Keratinocyte (primary cell): ENCODE measurements around the gene CPT2. TPM values are rescaled to one million over a fixed set of nuclear protein-coding genes. Genes with fewer than 3 reads are reported as not detected.

Experiments used
- DNase-seq: peaks from one replicate; pipeline ENCODE4 v3.0.0-alpha.2; 2011; ENCODE audit warnings: low read depth, missing footprints, low spot score
- FAIRE-seq: peaks from 2 replicates; lab custom pipeline; 2011; peaks lifted over from hg19 to GRCh38; lab: Jason Lieb, UNC
- H2AFZ ChIP-seq: 2 replicates; pipeline ENCODE4 v1.6.0; 2012; ENCODE audit warnings: low read length, control low read depth, inconsistent platforms; ENCODE audit not compliant: control insufficient read depth
- H3K27ac ChIP-seq: 2 replicates; pipeline ENCODE4 v1.5.1; 2011; ENCODE audit warnings: low read length; ENCODE audit not compliant: control insufficient read depth, insufficient read depth
- H3K27me3 ChIP-seq: 3 replicates; pipeline ENCODE4 v1.6.0; 2011; ENCODE audit warnings: low read length; ENCODE audit not compliant: control insufficient read depth, insufficient read depth; ENCODE audit errors: extremely low read depth
- H3K36me3 ChIP-seq, 2 experiments: 2 replicates in 1 of 2; 3 replicates in 1 of 2; pipeline ENCODE4 v1.5.1; 2011; ENCODE audit warnings: low read length in 2 of 2, mild to moderate bottlenecking in 1 of 2; ENCODE audit not compliant: control insufficient read depth in 2 of 2, insufficient read depth in 2 of 2; ENCODE audit errors: extremely low read depth in 1 of 2
- H3K4me1 ChIP-seq: 3 replicates; pipeline ENCODE4 v1.5.1; 2011; ENCODE audit warnings: low read length; ENCODE audit not compliant: control insufficient read depth, insufficient read depth; ENCODE audit errors: extremely low read depth
- H3K4me2 ChIP-seq: 3 replicates; pipeline ENCODE4 v1.6.0; 2011; ENCODE audit warnings: low read depth, low read length; ENCODE audit not compliant: control insufficient read depth, insufficient read depth; ENCODE audit errors: extremely low read depth
- H3K4me3 ChIP-seq, 3 experiments: fragments of 200-600 bp in 1 of 3; sonication (generic) in 1 of 3; 2 replicates in 2 of 3; 3 replicates in 1 of 3; pipeline ENCODE4 v1.5.1; 2011 to 2016; ENCODE audit warnings: low read length in 3 of 3, mild to moderate bottlenecking in 3 of 3, control low read depth in 2 of 3, inconsistent platforms in 1 of 3, low read depth in 1 of 3, mixed read lengths in 1 of 3, mixed run types in 1 of 3, moderate library complexity in 1 of 3; ENCODE audit not compliant: control insufficient read depth in 2 of 3, insufficient read depth in 2 of 3; ENCODE audit errors: extremely low read depth in 1 of 3
- H3K79me2 ChIP-seq: 2 replicates; pipeline ENCODE4 v1.6.0; 2012; ENCODE audit warnings: low read length; ENCODE audit not compliant: control insufficient read depth, insufficient read depth
- H3K9ac ChIP-seq: 3 replicates; pipeline ENCODE4 v1.6.0; 2011; ENCODE audit warnings: low read length; ENCODE audit not compliant: control insufficient read depth, insufficient read depth; ENCODE audit errors: extremely low read depth
- H3K9me1 ChIP-seq: 3 replicates; pipeline ENCODE4 v1.6.0; 2011; ENCODE audit warnings: low read length; ENCODE audit not compliant: control insufficient read depth, insufficient read depth; ENCODE audit errors: extremely low read depth
- H3K9me3 ChIP-seq: 2 replicates; pipeline ENCODE4 v1.5.1; 2012; ENCODE audit warnings: low read depth, low read length; ENCODE audit not compliant: control insufficient read depth
- H4K20me1 ChIP-seq: 3 replicates; pipeline ENCODE4 v1.6.0; 2011; ENCODE audit warnings: low read length; ENCODE audit not compliant: control insufficient read depth, insufficient read depth; ENCODE audit errors: extremely low read depth
- CTCF ChIP-seq, 3 experiments: IDR thresholded peaks in 1 of 3; conservative IDR thresholded peaks in 1 of 3; optimal IDR thresholded peaks in 1 of 3; 2 replicates in 2 of 3; 3 replicates in 1 of 3; pipeline versions ENCODE3 to v1.5.1; 2011; ENCODE audit warnings: low read length in 3 of 3, mild to moderate bottlenecking in 3 of 3, moderate library complexity in 2 of 3, control low read depth in 1 of 3, inconsistent platforms in 1 of 3; ENCODE audit not compliant: insufficient read depth in 2 of 3; ENCODE audit errors: extremely low read depth in 1 of 3
- EZH2 ChIP-seq: IDR thresholded peaks from one replicate; pipeline ENCODE4 v1.6.1; 2012; ENCODE audit warnings: inconsistent platforms, mild to moderate bottlenecking, low read length, moderate library complexity
- dilution Hi-C: fragments of 300-500 bp; cut with MboI; formaldehyde crosslinking; loops from one replicate; pipeline ENCODE4 v1.7.0; 2020; ENCODE audit warnings: low sequenced_read_pairs; ENCODE audit not compliant: extremely low pct_ligation_motif_present
- polyA plus RNA-seq, 5 experiments: library from polyadenylated mRNA; depleted of rRNA in 3 of 5; stranded (reverse) in 3 of 5; stranded (forward) in 1 of 5; unstranded in 1 of 5; fragments of >200 nt; gene quantifications; 1 replicate in 1 of 5; 2 replicates in 3 of 5; 3 replicates in 1 of 5; pipeline versions ENCODE4 v1.2.1 to v1.2.3, GENCODE V29; 2011 to 2012; ENCODE audit warnings: missing spikeins in 2 of 5, low read depth in 1 of 5, low replicate concordance in 1 of 5

CPT2 gene
- polyA plus RNA-seq, 1 donor (not counting 4 experiments of a cell fraction or from before 2014, with no cell fraction given), result 16.6 TPM

GRCh38 chr1:53158900-53159299 lies 37.7 kb upstream of the CPT2 start:
- Histone ChIP-seq H3K4me1 (no peaks in the 10 kb centered on the region), H3K36me3 (no peaks in the 10 kb centered on the region), H3K9me1 (no peaks in the 10 kb centered on the region), H3K9ac (no peak overlapping the region), H3K9me3 (no peaks in the 10 kb centered on the region), H3K4me3 (no peak overlapping the region), H3K79me2 (no peaks in the 10 kb centered on the region), H3K27me3 (no peaks in the 10 kb centered on the region), H3K27ac (no peak overlapping the region), H3K4me2 (no peak overlapping the region), H2AFZ (no peak overlapping the region), H4K20me1 (no peaks in the 10 kb centered on the region)
- TF ChIP-seq EZH2 (no peak), CTCF (optimal IDR thresholded peaks at IDR 0.05 in 1 of 3, IDR thresholded peaks at IDR 0.05 in 1 of 3, conservative IDR thresholded peaks at IDR 0.05 in 1 of 3; ENCODE audit: extremely low read depth in 1 of 3, insufficient read depth in 2 of 3, low read length in 3 of 3) (no peak)
- FAIRE-seq (no peak), DNase-seq (no peak)
- dilution Hi-C loops, result no loop called here

GRCh38 chr1:53160924-53161378 lies 35.7 kb upstream of the CPT2 start:
- H2AFZ ChIP-seq, result no peak overlapping the region
- H4K20me1 ChIP-seq, result no peaks in the 10 kb centered on the region
- peaks cover 7% of the 10 kb centered on the region for H3K27me3 ChIP-seq
- DNase-seq (no peak), FAIRE-seq (no peak)
- H3K4me1 ChIP-seq, result no peaks in the 10 kb centered on the region
- H3K4me2 ChIP-seq, result no peak overlapping the region
- H3K9ac ChIP-seq, result no peak overlapping the region
- no peak for TF ChIP-seq CTCF (optimal IDR thresholded peaks at IDR 0.05 in 1 of 3, IDR thresholded peaks at IDR 0.05 in 1 of 3, conservative IDR thresholded peaks at IDR 0.05 in 1 of 3; ENCODE audit: extremely low read depth in 1 of 3, insufficient read depth in 2 of 3, low read length in 3 of 3)
- no peaks in the 10 kb centered on the region for H3K9me3 ChIP-seq
- H3K4me3 ChIP-seq, result no peak overlapping the region
- dilution Hi-C loops, result no loop called here
- H3K79me2 ChIP-seq, result no peaks in the 10 kb centered on the region
- H3K36me3 ChIP-seq, result no peaks in the 10 kb centered on the region
- H3K27ac ChIP-seq, result no peak overlapping the region
- H3K9me1 ChIP-seq, result no peaks in the 10 kb centered on the region
